ENCODE data around the gene ZMAT5.

ZMAT5 gene

DNA sequence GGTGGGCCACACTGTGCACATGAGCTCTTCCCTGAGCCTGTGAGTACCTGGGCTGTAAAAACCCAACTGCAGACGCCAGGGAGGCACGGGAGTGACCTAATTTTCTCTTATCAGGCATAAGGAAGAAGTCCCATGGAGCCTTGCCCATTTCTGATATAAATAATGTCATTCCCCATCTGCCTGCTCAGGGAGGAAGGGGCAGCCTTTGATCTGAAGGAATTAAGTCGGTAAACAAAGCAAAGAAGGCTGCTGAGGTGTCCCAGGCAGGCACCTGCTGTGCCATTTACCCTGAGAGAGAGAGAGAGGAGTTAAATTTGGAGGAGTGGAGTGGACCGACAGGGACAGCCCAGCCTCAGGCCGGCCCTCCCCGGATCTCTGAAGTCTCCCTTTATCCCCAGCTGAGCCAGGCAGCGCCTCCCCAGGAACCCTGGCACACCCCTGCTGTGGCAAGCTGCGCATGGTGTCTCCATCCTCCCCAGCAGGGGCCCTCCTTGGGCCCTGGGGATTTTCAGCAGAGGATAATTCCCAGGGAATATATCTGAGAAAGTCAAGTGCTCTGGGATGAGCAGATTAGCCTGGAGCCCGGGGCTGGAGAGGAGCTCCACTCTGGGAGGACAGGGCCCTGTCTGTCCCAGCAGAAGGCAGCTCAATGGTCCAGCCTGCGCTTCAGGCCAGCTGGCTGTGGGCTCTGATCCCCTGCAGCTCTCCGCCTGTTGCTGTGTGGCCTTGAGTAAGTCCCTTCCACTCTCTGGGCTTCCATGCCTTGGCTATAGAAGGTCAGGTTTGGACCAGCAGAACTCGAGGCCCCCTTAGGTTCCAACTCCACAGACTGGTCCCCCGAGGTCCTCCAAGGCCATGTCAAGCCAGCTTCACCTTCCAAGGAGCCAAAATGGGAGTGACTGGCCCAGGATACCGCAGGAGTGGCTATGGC lies 64.5 kb downstream of the ZMAT5 start:
- TF ChIP-seq FOXM1 (IDR thresholded peaks at IDR 0.05; ENCODE audit: borderline replicate concordance, low read depth), result no peak
- TF ChIP-seq, protein P1, sequence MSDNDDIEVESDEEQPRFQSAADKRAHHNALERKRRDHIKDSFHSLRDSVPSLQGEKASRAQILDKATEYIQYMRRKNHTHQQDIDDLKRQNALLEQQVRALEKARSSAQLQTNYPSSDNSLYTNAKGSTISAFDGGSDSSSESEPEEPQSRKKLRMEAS (IDR thresholded peaks at IDR 0.05), result no peak
- no peak for TF ChIP-seq NFIC (IDR thresholded peaks at IDR 0.05)
- no peak for TF ChIP-seq EP300 (IDR thresholded peaks at IDR 0.05; ENCODE audit: borderline replicate concordance)

DNA sequence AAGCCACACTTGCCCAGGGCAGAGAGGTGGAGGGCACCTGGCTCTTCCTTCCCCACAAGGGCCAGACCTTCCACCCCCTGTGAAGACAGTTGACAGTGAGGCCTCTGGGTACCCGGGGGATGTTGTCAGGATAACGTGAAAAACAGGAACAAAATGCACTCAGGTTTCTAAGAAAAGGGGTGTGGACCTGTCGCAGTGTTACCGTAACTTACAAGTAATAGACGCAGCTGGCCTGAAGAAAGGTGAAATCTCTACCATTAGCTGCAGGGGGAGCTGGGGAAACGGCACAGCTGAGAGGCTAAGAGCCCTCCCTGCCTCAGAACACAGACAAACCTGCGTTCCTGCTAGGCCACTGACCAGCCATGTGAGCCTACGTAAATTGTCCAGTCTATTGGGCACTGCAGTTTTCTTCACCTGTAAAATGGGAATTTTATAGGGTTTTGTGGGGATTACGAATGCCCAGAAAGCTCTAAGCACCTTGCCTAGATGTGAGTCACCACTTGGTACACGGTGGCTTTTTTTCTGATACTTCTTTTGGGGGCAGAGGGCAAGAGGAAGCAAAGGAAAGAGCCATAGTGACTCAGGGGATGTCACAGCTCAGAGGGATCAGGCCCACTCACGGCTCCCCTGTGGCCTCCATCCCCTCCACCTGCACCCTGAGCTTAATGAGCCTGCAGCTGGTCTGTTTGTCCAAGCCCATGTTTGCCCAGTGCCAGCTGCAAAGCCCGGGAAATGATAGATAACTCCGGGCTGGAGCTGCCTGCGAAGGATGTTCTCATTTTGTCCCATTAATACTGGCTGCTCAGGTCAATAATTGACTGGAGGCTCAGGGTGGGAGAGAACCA lies 65.4 kb downstream of the ZMAT5 start:
- no peak for TF ChIP-seq NFIC (IDR thresholded peaks at IDR 0.05)
- peak; percentile 38; the same call in 1 of the 2 replicates for TF ChIP-seq RAD21 (IDR thresholded peaks at IDR 0.05; ENCODE audit: low read depth)

DNA sequence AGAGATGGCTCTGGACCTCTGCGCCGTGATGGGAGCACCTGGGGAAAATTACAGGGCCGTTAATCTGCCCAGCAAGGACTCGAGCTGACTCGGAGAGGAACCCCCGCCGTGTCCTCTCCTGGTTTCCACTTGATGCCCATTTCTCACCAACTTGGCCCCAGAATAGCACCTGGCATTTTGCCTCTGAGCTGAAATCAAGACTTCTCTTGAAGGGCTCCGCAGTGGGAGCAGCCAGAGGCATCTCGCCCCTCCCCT lies 66.0 kb downstream of the ZMAT5 start:
- TF ChIP-seq TCF12 (IDR thresholded peaks at IDR 0.05; ENCODE audit: low read depth) (no peak), CEBPB (IDR thresholded peaks at IDR 0.05) (no peak), YY1 (IDR thresholded peaks at IDR 0.05; ENCODE audit: low read depth) (no peak), CREB1 (IDR thresholded peaks at IDR 0.05; ENCODE audit: low read depth) (no peak), FOXM1 (IDR thresholded peaks at IDR 0.05; ENCODE audit: borderline replicate concordance, low read depth) (no peak), EGR1 (IDR thresholded peaks at IDR 0.05) (no peak), ZBTB7A (IDR thresholded peaks at IDR 0.05; ENCODE audit: low read depth) (no peak)
- TF ChIP-seq, protein P2, sequence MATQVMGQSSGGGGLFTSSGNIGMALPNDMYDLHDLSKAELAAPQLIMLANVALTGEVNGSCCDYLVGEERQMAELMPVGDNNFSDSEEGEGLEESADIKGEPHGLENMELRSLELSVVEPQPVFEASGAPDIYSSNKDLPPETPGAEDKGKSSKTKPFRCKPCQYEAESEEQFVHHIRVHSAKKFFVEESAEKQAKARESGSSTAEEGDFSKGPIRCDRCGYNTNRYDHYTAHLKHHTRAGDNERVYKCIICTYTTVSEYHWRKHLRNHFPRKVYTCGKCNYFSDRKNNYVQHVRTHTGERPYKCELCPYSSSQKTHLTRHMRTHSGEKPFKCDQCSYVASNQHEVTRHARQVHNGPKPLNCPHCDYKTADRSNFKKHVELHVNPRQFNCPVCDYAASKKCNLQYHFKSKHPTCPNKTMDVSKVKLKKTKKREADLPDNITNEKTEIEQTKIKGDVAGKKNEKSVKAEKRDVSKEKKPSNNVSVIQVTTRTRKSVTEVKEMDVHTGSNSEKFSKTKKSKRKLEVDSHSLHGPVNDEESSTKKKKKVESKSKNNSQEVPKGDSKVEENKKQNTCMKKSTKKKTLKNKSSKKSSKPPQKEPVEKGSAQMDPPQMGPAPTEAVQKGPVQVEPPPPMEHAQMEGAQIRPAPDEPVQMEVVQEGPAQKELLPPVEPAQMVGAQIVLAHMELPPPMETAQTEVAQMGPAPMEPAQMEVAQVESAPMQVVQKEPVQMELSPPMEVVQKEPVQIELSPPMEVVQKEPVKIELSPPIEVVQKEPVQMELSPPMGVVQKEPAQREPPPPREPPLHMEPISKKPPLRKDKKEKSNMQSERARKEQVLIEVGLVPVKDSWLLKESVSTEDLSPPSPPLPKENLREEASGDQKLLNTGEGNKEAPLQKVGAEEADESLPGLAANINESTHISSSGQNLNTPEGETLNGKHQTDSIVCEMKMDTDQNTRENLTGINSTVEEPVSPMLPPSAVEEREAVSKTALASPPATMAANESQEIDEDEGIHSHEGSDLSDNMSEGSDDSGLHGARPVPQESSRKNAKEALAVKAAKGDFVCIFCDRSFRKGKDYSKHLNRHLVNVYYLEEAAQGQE (IDR thresholded peaks at IDR 0.05; ENCODE audit: low read depth), result no peak
- TF ChIP-seq, protein P1 (IDR thresholded peaks at IDR 0.05), result no peak
- TF ChIP-seq, protein P3, sequence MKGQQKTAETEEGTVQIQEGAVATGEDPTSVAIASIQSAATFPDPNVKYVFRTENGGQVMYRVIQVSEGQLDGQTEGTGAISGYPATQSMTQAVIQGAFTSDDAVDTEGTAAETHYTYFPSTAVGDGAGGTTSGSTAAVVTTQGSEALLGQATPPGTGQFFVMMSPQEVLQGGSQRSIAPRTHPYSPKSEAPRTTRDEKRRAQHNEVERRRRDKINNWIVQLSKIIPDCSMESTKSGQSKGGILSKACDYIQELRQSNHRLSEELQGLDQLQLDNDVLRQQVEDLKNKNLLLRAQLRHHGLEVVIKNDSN (IDR thresholded peaks at IDR 0.05), result no peak

DNA sequence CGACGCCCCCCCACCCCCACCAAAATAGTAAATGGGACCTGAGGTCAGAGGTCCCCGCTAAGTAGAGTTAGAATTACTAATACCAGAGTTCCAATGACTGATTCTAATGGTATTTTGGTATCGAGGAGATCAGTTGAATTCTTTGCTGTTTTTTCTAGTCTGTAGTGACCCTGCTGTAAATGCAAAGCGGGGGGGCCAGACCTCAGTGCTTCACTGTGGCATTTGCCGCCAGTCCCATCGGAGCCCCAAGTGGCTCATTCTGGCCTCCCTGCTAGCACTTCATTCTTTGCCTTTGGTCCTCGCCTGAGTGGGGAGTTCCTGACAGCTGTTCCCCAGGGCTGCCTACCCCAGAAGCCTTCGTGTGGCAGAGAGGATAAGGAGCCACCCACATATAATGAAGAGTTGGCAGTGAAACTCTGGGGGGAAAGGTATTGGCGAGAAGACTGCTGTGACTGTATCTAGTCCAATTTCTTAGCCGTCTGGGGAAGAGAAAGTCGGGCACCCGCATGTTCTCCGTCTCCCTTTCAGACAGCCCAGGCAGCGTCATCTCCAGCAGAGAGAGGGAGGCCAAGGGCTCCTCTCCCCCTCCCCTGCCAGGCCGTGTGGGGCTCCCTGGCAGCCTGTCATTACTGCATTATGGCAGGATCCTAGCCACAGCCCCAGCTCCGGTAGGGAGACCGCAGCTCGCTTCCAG lies 66.5 kb downstream of the ZMAT5 start:
- TF ChIP-seq FOXM1 (IDR thresholded peaks at IDR 0.05; ENCODE audit: borderline replicate concordance, low read depth), result no peak
- TF ChIP-seq, protein P1 (IDR thresholded peaks at IDR 0.05), result no peak
- TF ChIP-seq ZBTB7A (IDR thresholded peaks at IDR 0.05; ENCODE audit: low read depth), result no peak
- TF ChIP-seq YY1 (IDR thresholded peaks at IDR 0.05; ENCODE audit: low read depth), result no peak

DNA sequence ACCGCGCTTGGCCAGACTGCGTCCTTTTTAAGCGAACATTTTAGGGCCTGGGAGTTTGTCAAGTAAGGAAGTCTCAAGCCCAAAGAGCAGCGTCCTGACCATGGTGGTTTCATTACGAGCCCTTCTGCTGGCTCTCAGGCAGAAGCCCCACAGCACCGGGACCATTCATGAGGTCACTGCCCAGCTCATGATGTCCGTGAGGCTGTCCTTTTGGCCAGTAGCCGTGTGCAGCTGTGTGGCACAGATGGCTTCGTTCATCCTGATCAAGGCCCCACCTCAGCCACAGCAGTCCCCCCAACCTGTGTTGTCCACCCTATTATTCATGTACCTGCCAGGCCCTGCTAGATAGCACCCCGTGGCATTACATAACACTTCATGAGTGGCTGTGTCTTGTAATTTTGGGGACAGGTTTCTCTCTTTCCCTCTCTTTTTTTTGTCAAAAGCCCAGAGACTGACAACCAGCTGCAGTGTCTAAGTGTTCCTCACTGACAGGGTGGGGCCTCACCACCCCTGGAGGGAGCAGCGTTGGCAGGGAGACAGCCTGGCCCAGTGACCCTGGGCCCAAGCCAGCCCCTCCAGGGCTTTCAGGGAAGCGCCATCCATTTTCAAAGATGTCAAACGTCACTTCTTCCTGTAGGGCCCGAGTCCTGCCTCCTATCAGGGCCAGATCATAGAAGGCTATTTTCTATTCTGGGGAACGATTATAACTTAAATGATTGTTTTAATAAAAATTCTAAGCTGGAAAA lies 68.8 kb downstream of the ZMAT5 start:
- TF ChIP-seq FOXM1 (IDR thresholded peaks at IDR 0.05; ENCODE audit: borderline replicate concordance, low read depth), result no peak
- no peak for TF ChIP-seq CREB1 (IDR thresholded peaks at IDR 0.05; ENCODE audit: low read depth)
- no peak for TF ChIP-seq TCF12 (IDR thresholded peaks at IDR 0.05; ENCODE audit: low read depth)
- no peak for TF ChIP-seq YY1 (IDR thresholded peaks at IDR 0.05; ENCODE audit: low read depth)

DNA sequence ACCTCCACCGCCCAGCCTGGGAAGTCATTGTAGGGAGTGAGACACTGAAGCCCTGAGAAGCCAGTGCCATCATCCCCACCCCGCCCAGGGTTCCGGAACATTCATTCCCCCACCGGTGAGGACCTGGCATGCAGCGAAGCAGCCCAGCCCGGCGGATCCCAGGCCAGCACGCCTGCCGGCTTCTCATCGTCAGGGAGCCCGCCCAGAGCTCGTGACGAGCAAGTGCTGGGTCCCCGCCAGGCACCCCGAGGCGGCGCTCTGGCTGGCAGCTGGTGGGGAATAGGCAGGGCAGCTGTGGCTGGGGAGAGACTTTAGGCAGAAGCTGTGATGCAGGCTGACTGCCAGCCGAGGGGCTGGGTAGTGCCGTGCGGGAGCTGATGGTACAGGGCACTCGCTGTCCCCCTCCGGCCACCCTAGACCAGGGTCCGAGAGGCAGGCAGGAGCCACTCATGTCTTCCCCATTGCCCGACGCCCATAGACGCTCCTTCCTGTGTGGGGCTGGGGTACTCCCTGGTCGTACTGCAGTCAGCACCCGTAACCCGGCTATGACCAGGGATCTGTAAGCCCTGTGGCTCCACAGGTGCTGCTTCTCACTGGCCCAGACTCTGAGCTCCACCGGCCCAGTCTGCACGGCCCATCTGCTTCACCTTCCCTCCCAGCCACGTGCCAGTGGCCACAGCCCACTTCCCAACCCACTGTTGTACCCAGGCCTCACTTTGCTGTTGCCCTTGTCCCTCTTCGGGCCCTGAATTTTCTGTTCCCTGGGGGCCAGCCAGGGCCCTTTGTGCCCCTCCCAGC lies 71.5 kb downstream of the ZMAT5 start:
- no peak for TF ChIP-seq TEAD4 (IDR thresholded peaks at IDR 0.05)
- TF ChIP-seq CREB1 (IDR thresholded peaks at IDR 0.05; ENCODE audit: low read depth), result no peak
- no peak for TF ChIP-seq ZBTB7A (IDR thresholded peaks at IDR 0.05; ENCODE audit: low read depth)
- TF ChIP-seq TCF12 (IDR thresholded peaks at IDR 0.05; ENCODE audit: low read depth), result no peak
- TF ChIP-seq EGR1 (IDR thresholded peaks at IDR 0.05), result no peak
- no peak for TF ChIP-seq RAD21 (IDR thresholded peaks at IDR 0.05; ENCODE audit: low read depth)
- TF ChIP-seq, protein P3 (IDR thresholded peaks at IDR 0.05), result no peak
- TF ChIP-seq YY1 (IDR thresholded peaks at IDR 0.05; ENCODE audit: low read depth), result no peak
- no peak for TF ChIP-seq EP300 (IDR thresholded peaks at IDR 0.05; ENCODE audit: borderline replicate concordance)
- TF ChIP-seq, protein P2 (IDR thresholded peaks at IDR 0.05; ENCODE audit: low read depth), result no peak
- TF ChIP-seq TAF1 (IDR thresholded peaks at IDR 0.05; ENCODE audit: low read depth), result no peak
- no peak for TF ChIP-seq FOXM1 (IDR thresholded peaks at IDR 0.05; ENCODE audit: borderline replicate concordance, low read depth)
- TF ChIP-seq CEBPB (IDR thresholded peaks at IDR 0.05), result no peak
- no peak for TF ChIP-seq NFIC (IDR thresholded peaks at IDR 0.05)
- TF ChIP-seq, protein P1 (IDR thresholded peaks at IDR 0.05), result no peak
